ENCODE data around the gene CHRM3. TPM values are rescaled to one million over a fixed set of nuclear protein-coding genes. Genes with fewer than 3 reads are reported as not detected.
"Not testable (repeated sequence)": the region's sequence is repeated elsewhere in the genome, so short reads cannot be mapped to it uniquely, and the experiment has no call there.

Gene CHRM3
- polyA plus RNA-seq (ENCODE audit: insufficient read length): 8.2 TPM
- long read RNA-seq, donor 1: 0 reads
- long read RNA-seq, donor 2, partial matches to known transcripts: 0 of 1 reads
- long read RNA-seq, donor 2, other reads (novel, unspliced or antisense): 0 of 1 reads
- long read RNA-seq, donor 3: 0 reads
- long read RNA-seq, donor 4: 0 reads
- long read RNA-seq, donor 5: 0 reads
- long read RNA-seq, donor 6: 0 reads
- long read RNA-seq, donor 7: 0 reads
- long read RNA-seq, donor 8: 0 reads

- DNase-seq: peak; percentile 65
Observed at GRCh38 chr1:239386453-239387303, at the start of gene CHRM3. TSS of gene CHRM3 (plus strand) at chr1:239386568. CDS start at chr1:239907452, 520,884 bp downstream.

DNA sequence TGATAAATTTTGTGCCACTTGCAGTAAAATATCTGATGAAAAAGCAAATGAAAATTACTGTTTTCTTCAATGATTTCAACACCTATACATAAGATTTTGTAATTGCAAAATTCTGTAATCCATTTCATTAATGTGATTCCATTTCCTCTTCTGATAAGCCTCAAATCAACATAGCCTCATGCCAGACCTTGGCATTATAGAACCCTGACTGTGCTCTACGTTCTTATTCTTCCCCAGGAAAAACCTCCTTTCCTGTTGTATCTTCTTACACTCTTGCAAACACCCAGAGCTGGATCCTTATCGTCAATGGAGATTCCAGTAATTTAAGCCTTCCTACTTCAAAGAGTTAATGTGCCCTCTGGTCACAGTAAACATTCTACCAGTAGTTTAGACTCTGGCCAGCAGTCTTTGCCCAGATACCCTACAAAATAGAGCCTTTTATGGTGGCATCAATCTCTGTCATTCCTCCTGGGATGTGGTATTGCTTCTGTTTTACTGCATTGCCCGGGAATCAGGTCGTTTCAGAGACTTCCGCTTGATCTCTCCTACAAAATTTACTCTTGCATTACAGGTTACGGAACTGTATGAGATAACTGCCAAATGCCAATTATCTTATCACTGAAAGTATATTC, 48.5 kb upstream of the CHRM3 start:
- DNase-seq: peak; percentile 59

GRCh38 chr1:239347776-239348175, 38.6 kb upstream of the CHRM3 start:
- DNase-seq: no peak

DNA sequence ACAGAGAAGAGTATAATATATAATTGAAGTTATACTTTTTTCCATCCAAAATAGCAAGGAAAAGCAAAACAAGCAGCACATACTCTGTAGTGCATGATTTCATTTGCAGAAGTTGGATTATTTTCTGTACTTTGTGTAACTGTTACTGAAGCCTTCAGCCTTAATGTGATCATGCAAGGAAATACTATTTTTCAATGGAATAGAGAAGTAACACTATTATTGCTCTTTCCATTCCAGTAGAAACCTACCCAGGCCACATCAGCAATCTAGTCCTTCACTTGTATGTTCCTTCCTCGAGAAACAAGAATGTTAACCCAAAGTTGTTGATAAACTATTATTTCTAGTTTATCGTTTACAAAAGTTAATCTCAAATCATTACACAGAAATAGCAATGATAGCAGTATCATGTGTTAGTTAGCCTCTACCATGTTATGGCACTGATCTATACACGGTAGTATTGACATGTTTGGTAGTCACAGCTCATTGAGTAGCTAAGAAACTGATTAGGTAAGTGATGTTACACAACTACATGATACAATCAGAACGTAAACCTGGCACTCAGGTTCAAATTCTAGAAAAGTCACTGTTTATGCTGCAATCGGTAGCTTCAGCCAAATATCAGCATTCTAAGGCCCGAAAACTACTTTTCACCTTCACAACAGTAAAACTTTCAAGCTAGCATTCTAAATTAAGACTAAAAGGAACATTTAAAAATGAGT, 37.6 kb upstream of the CHRM3 start:
- DNase-seq: no peak

DNA sequence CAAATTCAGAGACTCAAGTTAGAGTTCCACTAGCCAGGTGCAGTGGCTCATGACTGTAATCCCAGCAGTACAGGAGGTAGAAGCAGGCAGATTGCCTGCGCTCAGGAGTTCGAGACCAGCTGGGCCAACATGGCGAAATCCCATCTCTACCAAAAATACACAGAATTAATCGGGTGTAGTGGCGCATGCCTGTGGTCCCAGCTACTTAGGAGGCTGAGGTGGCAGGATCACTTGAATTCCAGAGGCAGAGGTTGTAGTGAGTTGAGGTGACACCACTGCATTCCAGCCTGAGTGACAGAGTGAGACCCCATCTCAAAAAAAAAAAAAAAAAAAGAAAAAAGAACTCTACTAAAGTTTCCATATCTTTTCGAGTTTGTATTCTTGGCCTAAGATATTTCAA, 36.7 kb upstream of the CHRM3 start:
- DNase-seq: no peak

GRCh38 chr1:239353536-239353935, 32.8 kb upstream of the CHRM3 start:
- peak; percentile 48 for DNase-seq

- no peak for DNase-seq
Observed at GRCh38 chr1:239354231-239354630, 32.1 kb upstream of the CHRM3 start.

GRCh38 chr1:239357867-239358266, 28.5 kb upstream of the CHRM3 start:
- no peak for DNase-seq

GRCh38 chr1:239361403-239361802, 25.0 kb upstream of the CHRM3 start:
- no peak for DNase-seq

GRCh38 chr1:239363930-239364329, 22.4 kb upstream of the CHRM3 start:
- DNase-seq: no peak

- DNase-seq: no peak
Observed at GRCh38 chr1:239367196-239367810, 19.1 kb upstream of the CHRM3 start.

- DNase-seq: no peak
Observed at GRCh38 chr1:239368436-239369109, 17.8 kb upstream of the CHRM3 start.

GRCh38 chr1:239370869-239371268, 15.5 kb upstream of the CHRM3 start:
- not testable (repeated sequence) for DNase-seq

GRCh38 chr1:239382666-239383065, 3.7 kb upstream of the CHRM3 start:
- DNase-seq: no peak

GRCh38 chr1:239383714-239384113, 2.7 kb upstream of the CHRM3 start:
- DNase-seq: no peak

DNA sequence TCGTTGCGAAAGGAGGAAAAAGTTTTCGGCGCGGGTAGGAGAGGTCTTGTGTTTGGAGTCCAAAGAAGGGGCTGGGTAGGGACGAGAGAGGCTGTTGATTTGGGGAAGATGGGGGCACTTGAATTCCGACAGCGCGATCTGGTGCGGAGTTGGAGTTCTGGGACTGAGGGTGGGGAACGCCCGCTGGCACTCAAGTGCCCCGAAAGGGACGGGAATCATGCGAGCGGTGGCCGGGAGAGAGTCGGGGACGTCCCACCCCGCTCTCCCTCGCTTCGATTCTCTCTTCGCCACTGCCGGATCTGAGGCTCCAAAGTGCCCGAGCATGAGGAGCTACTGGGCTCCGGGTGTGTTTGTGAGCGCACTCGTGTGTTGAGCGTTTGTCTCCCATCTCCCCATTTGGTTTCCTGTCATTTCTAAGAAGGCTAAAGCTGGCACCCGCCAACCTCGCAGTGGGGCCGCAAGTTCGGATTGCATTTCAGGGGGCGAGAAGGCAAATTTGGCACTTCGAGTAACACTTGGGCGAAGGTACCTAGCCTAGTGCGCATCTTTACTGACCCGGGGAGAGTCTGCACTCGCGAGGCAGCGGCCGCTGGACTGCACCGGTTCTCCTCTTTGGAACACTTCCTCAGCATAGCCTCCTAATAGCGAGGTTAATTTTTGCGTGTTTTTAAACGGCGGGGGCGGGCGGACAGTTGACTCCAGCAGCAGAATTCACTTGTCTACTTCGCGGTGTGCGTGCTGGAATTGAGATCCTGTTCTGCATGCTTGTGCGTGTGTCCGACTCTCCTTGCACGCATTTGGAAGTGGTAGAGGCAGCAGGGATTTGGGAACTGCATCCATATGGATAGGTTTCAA, 1.2 kb downstream of the CHRM3 start:
- peak; percentile 33 for DNase-seq

GRCh38 chr1:239388159-239388485, 1.8 kb downstream of the CHRM3 start:
- no peak for DNase-seq

DNA sequence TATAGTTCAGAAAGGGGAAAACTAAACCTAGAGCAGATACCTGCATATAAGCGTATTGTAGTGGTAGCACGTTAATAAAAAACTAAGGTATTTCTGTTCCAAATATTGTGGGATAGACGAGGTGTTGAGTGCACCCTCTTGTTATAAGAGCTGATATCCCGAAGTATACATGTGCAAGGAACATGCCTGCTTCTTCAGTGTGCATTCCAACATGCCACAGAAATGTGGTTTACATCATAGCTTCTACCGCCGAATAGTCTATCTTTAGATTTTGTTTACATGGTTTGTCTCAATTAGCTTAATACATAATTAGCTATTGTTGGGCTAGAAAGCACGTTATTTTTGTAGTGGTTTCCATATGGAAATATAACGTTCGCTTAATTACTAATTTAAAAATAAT, 2.2 kb downstream of the CHRM3 start:
- no peak for DNase-seq

DNA sequence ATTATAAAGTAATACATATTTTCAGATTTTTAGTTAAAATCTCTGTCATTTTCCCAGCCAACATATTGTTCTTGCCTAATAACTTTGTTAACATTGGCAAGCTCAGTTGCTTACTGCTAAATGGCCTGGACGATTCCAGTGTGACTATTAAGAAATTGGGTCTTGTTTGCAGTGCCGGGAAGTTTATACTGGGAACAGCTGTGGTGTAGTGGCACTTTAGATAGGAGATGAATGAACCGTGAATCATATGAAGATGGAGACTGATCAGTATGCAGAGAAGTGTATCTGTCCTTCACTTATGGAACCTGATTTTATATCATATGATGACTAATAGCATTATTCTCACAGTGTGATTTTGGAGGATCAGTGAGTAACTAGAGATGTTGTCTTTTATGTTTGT, 3.3 kb downstream of the CHRM3 start:
- DNase-seq: no peak

GRCh38 chr1:239392271-239392670, 5.9 kb downstream of the CHRM3 start:
- DNase-seq: no peak

GRCh38 chr1:239394107-239394506, 7.7 kb downstream of the CHRM3 start:
- DNase-seq: no peak
